ENCODE measurements around the gene GPATCH2L. TPM values are rescaled to one million over a fixed set of nuclear protein-coding genes. Genes with fewer than 3 reads are reported as not detected.

Gene GPATCH2L
- total RNA-seq, 3 donors from 2014 or later: 33.9 to 59.3 (median 40.9) TPM

DNA sequence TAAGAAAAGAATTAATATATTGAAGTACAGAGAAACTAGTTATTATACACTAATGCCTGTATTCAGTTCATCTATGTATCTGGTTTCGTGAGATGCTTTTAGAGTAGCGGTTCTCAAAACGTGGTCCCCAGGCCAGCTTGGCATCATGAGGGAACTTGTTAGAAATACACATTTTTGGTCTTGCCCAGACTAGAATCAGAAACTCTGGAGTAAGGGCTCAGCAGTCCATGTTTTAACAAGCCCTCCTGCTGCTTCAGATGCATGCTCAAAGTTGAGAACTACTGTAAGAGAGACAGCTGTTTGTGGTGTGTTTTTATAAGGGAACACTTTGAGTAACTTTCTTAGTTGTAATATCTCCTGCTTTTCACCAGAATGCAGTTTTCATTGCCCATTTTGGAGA lies 18.1 kb downstream of the GPATCH2L start:
- no peak overlapping the region for H3K4me3 ChIP-seq
- no peak for DNase-seq
- H3K9me3 ChIP-seq: no peaks in the 10 kb centered on the region
- intact Hi-C loops (cut with DNase I, micrococcal nuclease): no loop called here
- H3K36me3 ChIP-seq (ENCODE audit: low read depth): no peaks in the 10 kb centered on the region
- no peak for ATAC-seq
- TF ChIP-seq, protein P1, sequence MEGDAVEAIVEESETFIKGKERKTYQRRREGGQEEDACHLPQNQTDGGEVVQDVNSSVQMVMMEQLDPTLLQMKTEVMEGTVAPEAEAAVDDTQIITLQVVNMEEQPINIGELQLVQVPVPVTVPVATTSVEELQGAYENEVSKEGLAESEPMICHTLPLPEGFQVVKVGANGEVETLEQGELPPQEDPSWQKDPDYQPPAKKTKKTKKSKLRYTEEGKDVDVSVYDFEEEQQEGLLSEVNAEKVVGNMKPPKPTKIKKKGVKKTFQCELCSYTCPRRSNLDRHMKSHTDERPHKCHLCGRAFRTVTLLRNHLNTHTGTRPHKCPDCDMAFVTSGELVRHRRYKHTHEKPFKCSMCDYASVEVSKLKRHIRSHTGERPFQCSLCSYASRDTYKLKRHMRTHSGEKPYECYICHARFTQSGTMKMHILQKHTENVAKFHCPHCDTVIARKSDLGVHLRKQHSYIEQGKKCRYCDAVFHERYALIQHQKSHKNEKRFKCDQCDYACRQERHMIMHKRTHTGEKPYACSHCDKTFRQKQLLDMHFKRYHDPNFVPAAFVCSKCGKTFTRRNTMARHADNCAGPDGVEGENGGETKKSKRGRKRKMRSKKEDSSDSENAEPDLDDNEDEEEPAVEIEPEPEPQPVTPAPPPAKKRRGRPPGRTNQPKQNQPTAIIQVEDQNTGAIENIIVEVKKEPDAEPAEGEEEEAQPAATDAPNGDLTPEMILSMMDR (IDR thresholded peaks at IDR 0.05): no peak
- no peaks in the 10 kb centered on the region for H3K4me1 ChIP-seq (ENCODE audit: low read depth)

- DNase-seq (no peak), ATAC-seq (no peak)
- intact Hi-C loops (cut with DNase I, micrococcal nuclease): no loop called here
- Histone ChIP-seq H3K9me3 (no peaks in the 10 kb centered on the region), H3K4me3 (no peak overlapping the region), H3K4me1 (ENCODE audit: low read depth) (no peaks in the 10 kb centered on the region), H3K36me3 (ENCODE audit: low read depth) (no peaks in the 10 kb centered on the region)
- TF ChIP-seq, protein P1 (IDR thresholded peaks at IDR 0.05): no peak
Measured at GRCh38 chr14:76174982-76175381, 23.3 kb downstream of the GPATCH2L start.

GRCh38 chr14:76175942-76176341 lies 24.2 kb downstream of the GPATCH2L start:
- no peak for DNase-seq
- Histone ChIP-seq H3K36me3 (ENCODE audit: low read depth) (no peaks in the 10 kb centered on the region), H3K4me3 (no peak overlapping the region), H3K9me3 (no peaks in the 10 kb centered on the region), H3K4me1 (ENCODE audit: low read depth) (no peaks in the 10 kb centered on the region)
- TF ChIP-seq, protein P1 (IDR thresholded peaks at IDR 0.05): no peak
- intact Hi-C loops (cut with DNase I, micrococcal nuclease): no loop called here
- ATAC-seq: no peak

DNA sequence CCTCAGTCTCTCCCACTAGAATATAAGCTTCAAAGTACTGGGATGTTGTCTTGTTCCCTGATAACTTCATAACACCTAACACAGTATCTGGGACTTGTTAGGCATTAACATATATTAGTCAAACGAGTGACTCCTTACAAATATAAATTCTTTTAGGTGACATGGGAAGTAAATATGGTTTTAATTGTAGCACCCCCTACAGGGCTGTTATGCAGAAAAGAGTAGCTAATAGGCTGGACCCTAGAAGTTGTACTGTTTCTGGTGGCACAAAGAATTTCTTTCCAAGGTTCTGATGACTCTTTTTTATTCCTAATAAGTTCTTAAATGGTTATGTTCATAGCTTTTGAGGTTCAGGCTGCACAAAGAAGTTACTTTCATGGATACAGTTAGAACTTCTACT lies 29.8 kb downstream of the GPATCH2L start:
- intact Hi-C loops (cut with DNase I, micrococcal nuclease): no loop called here
- TF ChIP-seq, protein P1 (IDR thresholded peaks at IDR 0.05): no peak
- ATAC-seq: no peak
- no peak for DNase-seq
- Histone ChIP-seq H3K36me3 (ENCODE audit: low read depth) (no peaks in the 10 kb centered on the region), H3K4me3 (no peak overlapping the region), H3K4me1 (ENCODE audit: low read depth) (no peaks in the 10 kb centered on the region), H3K9me3 (no peaks in the 10 kb centered on the region)

DNA sequence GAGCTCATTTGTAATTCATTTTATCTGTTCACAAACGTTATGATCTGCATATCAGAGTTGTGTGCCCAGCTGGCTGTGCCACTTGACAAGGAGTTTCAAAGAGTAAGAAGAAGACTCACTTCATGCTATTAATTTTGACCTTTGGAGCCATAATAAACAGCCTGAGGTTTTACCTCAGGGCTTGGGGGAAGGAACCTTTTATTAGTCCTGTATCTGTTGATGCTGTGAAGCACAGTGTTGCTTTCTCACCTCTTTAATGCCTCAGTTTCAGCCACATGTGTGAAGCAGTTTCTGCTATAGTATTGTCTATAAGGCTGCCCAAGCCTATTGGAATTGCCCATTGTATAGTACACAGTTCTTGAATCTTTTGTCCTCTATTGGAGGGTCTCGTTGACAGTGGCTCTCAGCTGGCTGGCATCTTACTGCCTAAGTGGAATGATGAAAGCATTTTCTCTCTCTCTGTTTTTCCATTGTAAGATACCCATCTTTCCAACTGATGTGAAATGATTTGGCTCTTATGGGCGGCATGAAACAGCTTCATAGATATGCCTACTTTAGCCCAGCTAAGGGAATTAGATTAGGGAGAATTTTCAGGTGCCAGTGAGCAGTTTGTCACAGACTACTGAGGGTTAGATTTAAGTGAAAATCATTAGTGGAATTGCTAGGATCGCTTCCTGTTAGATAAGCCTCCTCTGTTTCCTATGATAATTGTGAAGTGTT lies 34.7 kb downstream of the GPATCH2L start:
- Histone ChIP-seq H3K4me3 (no peak overlapping the region), H3K4me1 (ENCODE audit: low read depth) (no peaks in the 10 kb centered on the region), H3K36me3 (ENCODE audit: low read depth) (no peaks in the 10 kb centered on the region), H3K9me3 (no peaks in the 10 kb centered on the region)
- DNase-seq: no peak
- intact Hi-C loops (cut with DNase I, micrococcal nuclease): no loop called here
- ATAC-seq: no peak
- TF ChIP-seq, protein P1 (IDR thresholded peaks at IDR 0.05): no peak

Measured in mucosa of descending colon (tissue), 3 donors.